Measurements from ENCODE around the gene SOX18.
"Not testable (repeated sequence)": the region's sequence is repeated elsewhere in the genome, so short reads cannot be mapped to it uniquely, and the experiment has no call there.

SOX18 gene

GRCh38 chr20:64021124-64021975 lies 28.1 kb downstream of the SOX18 start:
- no peak for DNase-seq

- no peak for DNase-seq
Observed at GRCh38 chr20:64015635-64016034, 33.8 kb downstream of the SOX18 start.

GRCh38 chr20:64012385-64013154 lies 36.9 kb downstream of the SOX18 start:
- not testable (repeated sequence) for DNase-seq

GRCh38 chr20:64011366-64011779 lies 38.1 kb downstream of the SOX18 start:
- no peak for DNase-seq

- DNase-seq: no peak
Observed at GRCh38 chr20:64010711-64011237, 38.7 kb downstream of the SOX18 start.

GRCh38 chr20:64009811-64010387 lies 39.5 kb downstream of the SOX18 start:
- DNase-seq: no peak

- DNase-seq: no peak
Observed at GRCh38 chr20:64006902-64007301, 42.5 kb downstream of the SOX18 start.

GRCh38 chr20:64006490-64006889 lies 42.9 kb downstream of the SOX18 start:
- DNase-seq: no peak

GRCh38 chr20:64005394-64005793 lies 44.0 kb downstream of the SOX18 start:
- DNase-seq: no peak

GRCh38 chr20:64003960-64004725 lies 45.3 kb downstream of the SOX18 start:
- DNase-seq: no peak

GRCh38 chr20:64001607-64002011 lies 47.8 kb downstream of the SOX18 start:
- no peak for DNase-seq

- DNase-seq: no peak
Observed at GRCh38 chr20:64000906-64001305, 48.5 kb downstream of the SOX18 start.

Measured in right forelimb (tissue), 1 donor.